Coronary artery (tissue), 2 donors: ENCODE results near the gene SLC20A1.

Source experiments
- DNase-seq: peaks from one replicate; pipeline ENCODE4 v3.0.0-alpha.2; 2017; ENCODE audit warnings: low spot score
- H3K27ac ChIP-seq, 2 donors: fragments of 200-600 bp; sonication (generic); one replicate each; pipeline ENCODE4 v1.5.1; 2016 to 2019
- H3K4me3 ChIP-seq: fragments of 200-600 bp; sonication (generic); 2 replicates; pipeline ENCODE4 v1.5.1; 2016; ENCODE audit warnings: mild to moderate bottlenecking, moderate library complexity
- TF ChIP-seq, protein P1 (sequence below): fragments of 200-600 bp; sonication (generic); IDR thresholded peaks from one replicate; pipeline ENCODE4 v1.5.1; 2019; ENCODE audit warnings: antibody characterized with exemption

Gene SLC20A1

DNA sequence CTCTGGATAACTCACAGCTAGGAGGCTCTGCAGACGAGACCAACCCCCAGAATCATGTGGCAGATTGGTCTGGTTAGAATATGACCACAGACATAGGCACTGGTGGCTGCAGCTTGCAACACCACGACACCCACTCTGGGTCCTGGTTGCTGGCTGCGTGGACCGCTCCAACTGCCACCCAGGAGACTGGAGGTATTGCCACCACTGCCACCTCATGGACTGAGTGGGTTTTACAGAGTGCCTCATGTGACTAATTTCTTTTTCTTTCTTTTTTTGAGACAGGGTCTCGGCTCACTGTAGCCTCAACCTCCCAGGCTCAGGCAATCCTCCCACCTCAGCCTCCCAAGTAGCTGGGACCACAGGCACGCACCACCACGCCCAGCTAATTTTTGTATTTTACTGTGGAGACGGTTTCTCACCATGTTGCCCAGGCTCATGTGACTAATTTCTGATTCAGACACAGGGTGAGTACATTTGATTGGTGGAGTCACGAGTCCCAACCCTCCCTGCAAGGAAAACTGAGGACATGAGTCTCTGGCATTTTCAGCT, 45.2 kb downstream of the SLC20A1 start:
- TF ChIP-seq, protein P1, sequence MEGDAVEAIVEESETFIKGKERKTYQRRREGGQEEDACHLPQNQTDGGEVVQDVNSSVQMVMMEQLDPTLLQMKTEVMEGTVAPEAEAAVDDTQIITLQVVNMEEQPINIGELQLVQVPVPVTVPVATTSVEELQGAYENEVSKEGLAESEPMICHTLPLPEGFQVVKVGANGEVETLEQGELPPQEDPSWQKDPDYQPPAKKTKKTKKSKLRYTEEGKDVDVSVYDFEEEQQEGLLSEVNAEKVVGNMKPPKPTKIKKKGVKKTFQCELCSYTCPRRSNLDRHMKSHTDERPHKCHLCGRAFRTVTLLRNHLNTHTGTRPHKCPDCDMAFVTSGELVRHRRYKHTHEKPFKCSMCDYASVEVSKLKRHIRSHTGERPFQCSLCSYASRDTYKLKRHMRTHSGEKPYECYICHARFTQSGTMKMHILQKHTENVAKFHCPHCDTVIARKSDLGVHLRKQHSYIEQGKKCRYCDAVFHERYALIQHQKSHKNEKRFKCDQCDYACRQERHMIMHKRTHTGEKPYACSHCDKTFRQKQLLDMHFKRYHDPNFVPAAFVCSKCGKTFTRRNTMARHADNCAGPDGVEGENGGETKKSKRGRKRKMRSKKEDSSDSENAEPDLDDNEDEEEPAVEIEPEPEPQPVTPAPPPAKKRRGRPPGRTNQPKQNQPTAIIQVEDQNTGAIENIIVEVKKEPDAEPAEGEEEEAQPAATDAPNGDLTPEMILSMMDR = peak; percentile 46
- H3K27ac ChIP-seq = no peak overlapping the region
- peak overlapping the region; percentile 29 for H3K4me3 ChIP-seq
- no peak for DNase-seq

DNA sequence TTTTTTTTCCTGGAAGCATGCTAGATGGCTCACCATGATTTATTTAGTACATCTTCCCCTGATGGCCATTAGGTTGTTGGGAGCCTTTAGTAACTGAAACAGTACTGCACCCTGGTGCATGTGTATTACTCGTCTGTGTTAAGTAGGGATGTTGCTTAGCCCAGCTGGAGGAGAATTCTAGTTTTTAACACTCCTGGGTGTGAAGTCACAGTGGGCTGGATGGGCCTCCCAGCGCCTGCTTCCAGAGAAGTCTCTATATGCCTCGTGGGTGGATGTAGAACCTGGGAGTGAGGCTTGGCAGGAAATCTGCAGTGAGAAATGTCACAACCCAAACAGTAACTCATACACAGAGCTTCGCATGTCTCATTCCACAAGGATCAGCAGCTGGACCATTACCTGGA, 46.1 kb downstream of the SLC20A1 start:
- H3K4me3 ChIP-seq = no peak overlapping the region
- DNase-seq = no peak
- TF ChIP-seq, protein P1 = no peak
- no peak overlapping the region for H3K27ac ChIP-seq

DNA sequence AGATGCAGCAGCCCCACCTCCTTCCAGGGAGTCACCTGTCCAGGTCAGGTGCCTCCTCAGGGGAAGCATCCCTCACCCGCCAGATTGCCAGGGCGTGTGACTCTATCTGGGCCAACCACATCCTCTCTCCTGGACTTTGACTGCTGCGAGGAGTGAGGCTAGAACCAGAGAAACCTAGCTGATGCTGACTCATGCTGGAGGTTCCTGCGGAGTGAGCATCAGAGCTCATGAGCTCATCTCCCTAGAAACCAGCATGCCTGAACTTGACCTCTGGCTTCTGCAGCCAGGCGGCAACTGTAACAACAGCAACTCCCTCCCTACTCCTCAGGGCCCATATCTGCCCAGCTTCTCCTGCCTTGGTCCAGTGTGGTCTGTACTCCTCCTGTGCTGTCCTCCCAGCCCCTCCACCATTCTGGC, 46.8 kb downstream of the SLC20A1 start:
- no peak for DNase-seq
- peak overlapping the region in 1 of 2 donors; percentile 6 for H3K27ac ChIP-seq
- TF ChIP-seq, protein P1 = no peak
- no peak overlapping the region for H3K4me3 ChIP-seq

DNA sequence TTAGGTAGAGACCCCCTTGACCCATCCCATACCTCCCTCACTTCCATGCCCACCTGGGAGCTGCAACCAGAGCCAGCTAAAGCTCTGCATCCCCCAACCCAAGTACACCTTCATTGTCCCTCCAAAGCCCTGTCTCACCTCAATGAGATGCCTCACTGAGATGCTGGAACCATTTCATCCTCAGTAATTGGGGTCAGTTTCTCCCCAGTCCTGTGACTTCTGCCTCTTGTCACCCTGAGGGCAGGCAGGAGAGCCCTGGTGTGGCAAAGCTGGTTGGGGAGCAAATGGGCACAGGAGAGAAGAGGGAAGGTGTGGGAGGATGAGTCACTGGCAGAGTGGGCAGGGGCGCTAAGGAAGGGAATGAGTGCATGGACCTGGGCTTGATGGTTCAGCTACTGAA, 47.2 kb downstream of the SLC20A1 start:
- Histone ChIP-seq H3K27ac (no peak overlapping the region), H3K4me3 (no peak overlapping the region)
- DNase-seq = no peak
- TF ChIP-seq, protein P1 = no peak

DNA sequence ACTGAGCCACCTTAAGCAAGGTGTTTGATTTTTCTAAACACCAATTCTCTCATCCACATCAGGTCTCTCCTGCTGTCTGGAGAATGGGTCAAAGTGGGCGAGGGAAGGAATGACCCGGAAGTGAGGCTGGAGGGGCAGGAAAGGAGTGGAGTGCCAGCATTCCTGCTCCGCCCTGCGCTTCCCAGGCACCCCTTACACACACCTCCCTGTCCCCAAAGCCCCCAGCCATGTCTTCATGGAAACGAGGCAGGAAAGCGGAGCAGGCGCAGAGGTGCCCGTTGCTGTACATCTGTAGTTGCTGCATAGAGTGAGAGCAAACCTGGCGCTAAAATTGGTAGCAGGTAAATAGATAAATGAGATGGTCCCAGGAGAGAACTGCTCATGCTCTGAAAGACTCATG, 47.9 kb downstream of the SLC20A1 start:
- DNase-seq = no peak
- TF ChIP-seq, protein P1 = no peak

DNA sequence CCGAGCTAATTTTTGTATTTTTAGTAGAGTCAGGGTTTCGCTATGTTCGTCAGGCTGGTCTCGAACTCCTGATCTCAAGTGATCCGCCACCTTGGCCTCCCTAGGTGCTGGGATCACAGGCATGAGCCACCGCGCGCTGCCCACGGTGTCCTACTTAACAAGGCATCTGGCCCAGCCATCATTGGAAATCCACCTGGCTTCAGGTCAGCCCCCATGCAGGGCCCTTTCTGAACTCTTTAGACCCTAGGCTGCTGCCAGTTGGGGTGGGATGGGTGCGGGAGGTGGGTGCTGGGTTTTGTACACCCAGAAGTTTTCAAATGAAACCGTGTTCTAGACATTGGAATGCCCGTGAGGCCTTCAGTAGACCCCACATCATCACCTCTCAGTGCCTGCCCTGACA, 48.4 kb downstream of the SLC20A1 start:
- H3K27ac ChIP-seq = no peak overlapping the region
- TF ChIP-seq, protein P1 = no peak
- no peak for DNase-seq
- H3K4me3 ChIP-seq = no peak overlapping the region

More for the DNA sequence above, 47.9 kb downstream of the SLC20A1 start:
- no peak overlapping the region for H3K27ac ChIP-seq
- H3K4me3 ChIP-seq = no peak overlapping the region

DNA sequence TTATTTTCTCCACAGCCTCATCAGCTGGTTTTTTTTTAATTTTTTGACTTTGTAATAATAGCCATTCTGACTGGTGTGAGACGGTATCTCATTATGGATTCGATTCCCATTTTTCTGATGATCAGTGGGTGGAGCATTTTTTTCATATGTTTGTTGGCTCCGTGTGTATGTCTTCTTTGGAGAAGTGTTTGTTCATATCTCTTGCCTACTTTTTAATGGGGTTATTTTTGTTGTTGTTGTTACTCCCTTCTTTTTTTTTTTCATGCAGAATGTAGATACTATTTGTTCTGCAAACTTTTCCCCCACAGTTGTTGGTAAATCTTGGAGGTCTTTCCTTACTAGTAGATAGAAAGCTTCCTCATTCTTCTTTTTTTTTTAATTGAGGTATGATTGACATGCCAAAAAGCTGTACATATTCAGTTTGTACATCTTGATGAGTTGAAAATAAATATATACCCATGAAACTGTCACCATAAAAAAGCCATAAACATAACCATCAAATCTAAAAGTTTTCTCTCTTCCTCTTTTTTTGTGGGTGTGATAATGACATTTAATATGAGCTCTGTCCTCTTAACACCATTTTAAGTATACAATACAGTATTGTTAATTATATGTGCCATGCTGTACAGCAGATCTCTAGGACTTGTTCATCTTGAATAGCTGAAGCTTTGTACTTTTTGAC, 53.2 kb downstream of the SLC20A1 start:
- Histone ChIP-seq H3K27ac (no peak overlapping the region), H3K4me3 (no peak overlapping the region)
- no peak for DNase-seq
- TF ChIP-seq, protein P1 = no peak
